HUES6 (cell line): ENCODE results near the gene C14orf132.

ENCODE experiments used
- H3K27ac ChIP-seq: 2 replicates; pipeline ENCODE4 v1.7.0; 2013; ENCODE audit warnings: low read depth, mild to moderate bottlenecking, low read length, inconsistent platforms
- H3K27me3 ChIP-seq: 2 replicates; pipeline ENCODE4 v1.6.1; 2013; ENCODE audit warnings: low read length; ENCODE audit not compliant: control insufficient read depth, insufficient read depth
- H3K36me3 ChIP-seq: 2 replicates; pipeline ENCODE4 v1.6.1; 2013; ENCODE audit warnings: low read length; ENCODE audit not compliant: control insufficient read depth, insufficient read depth
- H3K4me1 ChIP-seq: 2 replicates; pipeline ENCODE4 v1.6.1; 2013; ENCODE audit warnings: low read length; ENCODE audit not compliant: control insufficient read depth, insufficient read depth
- H3K4me3 ChIP-seq: 2 replicates; pipeline ENCODE4 v1.5.1; 2013; ENCODE audit warnings: low read depth, low read length
- H3K9ac ChIP-seq: one replicate; pipeline ENCODE4 v1.6.1; 2013; ENCODE audit warnings: mild to moderate bottlenecking, low read length
- H3K9me3 ChIP-seq: 2 replicates; pipeline ENCODE4 v1.6.1; 2013; ENCODE audit warnings: low read depth, low read length; ENCODE audit not compliant: control insufficient read depth, insufficient read depth

Gene C14orf132

GRCh38 chr14:96094211-96094610 is 55.0 kb downstream of the C14orf132 start:
- H3K27me3 ChIP-seq: no peaks in the 10 kb centered on the region
- no peak overlapping the region for H3K4me3 ChIP-seq
- peaks cover 21% of the 10 kb centered on the region for H3K4me1 ChIP-seq
- no peak overlapping the region for H3K9ac ChIP-seq
- H3K27ac ChIP-seq: no peak overlapping the region
- H3K9me3 ChIP-seq: no peaks in the 10 kb centered on the region
- peaks cover 2% of the 10 kb centered on the region; the same call in 1 of the 2 replicates for H3K36me3 ChIP-seq

- H3K9me3 ChIP-seq: no peaks in the 10 kb centered on the region
- H3K36me3 ChIP-seq: no peaks in the 10 kb centered on the region
- H3K4me3 ChIP-seq: no peak overlapping the region
- no peaks in the 10 kb centered on the region for H3K27me3 ChIP-seq
- H3K4me1 ChIP-seq: peaks cover 21% of the 10 kb centered on the region
- H3K9ac ChIP-seq: no peak overlapping the region
- no peak overlapping the region for H3K27ac ChIP-seq
These were observed 55.5 kb downstream of the C14orf132 start for GRCh38 chr14:96094656-96095055.

GRCh38 chr14:96095058-96095457 is 55.9 kb downstream of the C14orf132 start:
- H3K27me3 ChIP-seq: no peaks in the 10 kb centered on the region
- H3K4me3 ChIP-seq: no peak overlapping the region
- H3K9ac ChIP-seq: no peak overlapping the region
- H3K9me3 ChIP-seq: no peaks in the 10 kb centered on the region
- H3K36me3 ChIP-seq: no peaks in the 10 kb centered on the region
- no peak overlapping the region for H3K27ac ChIP-seq
- peaks cover 21% of the 10 kb centered on the region for H3K4me1 ChIP-seq

- Histone ChIP-seq H3K4me3 (no peak overlapping the region), H3K27ac (no peak overlapping the region), H3K36me3 (no peaks in the 10 kb centered on the region), H3K4me1 (peaks cover 15% of the 10 kb centered on the region), H3K9ac (no peak overlapping the region), H3K27me3 (no peaks in the 10 kb centered on the region), H3K9me3 (no peaks in the 10 kb centered on the region)
These were observed 56.7 kb downstream of the C14orf132 start for GRCh38 chr14:96095581-96096476.

GRCh38 chr14:96096639-96097610 is 57.8 kb downstream of the C14orf132 start:
- no peak overlapping the region for H3K4me3 ChIP-seq
- H3K27me3 ChIP-seq: no peaks in the 10 kb centered on the region
- no peak overlapping the region for H3K9ac ChIP-seq
- H3K9me3 ChIP-seq: no peaks in the 10 kb centered on the region
- H3K4me1 ChIP-seq: peaks cover 15% of the 10 kb centered on the region
- no peak overlapping the region for H3K27ac ChIP-seq
- H3K36me3 ChIP-seq: no peaks in the 10 kb centered on the region

- H3K9ac ChIP-seq: no peak overlapping the region
These were observed 58.6 kb downstream of the C14orf132 start for GRCh38 chr14:96097752-96098151.

GRCh38 chr14:96098309-96098998 is 59.3 kb downstream of the C14orf132 start:
- no peak overlapping the region for H3K4me3 ChIP-seq
- H3K4me1 ChIP-seq: peaks cover 15% of the 10 kb centered on the region
- H3K27me3 ChIP-seq: no peaks in the 10 kb centered on the region
- no peaks in the 10 kb centered on the region for H3K36me3 ChIP-seq
- H3K9me3 ChIP-seq: no peaks in the 10 kb centered on the region
- no peak overlapping the region for H3K9ac ChIP-seq
- no peak overlapping the region for H3K27ac ChIP-seq

More at GRCh38 chr14:96097752-96098151, 58.6 kb downstream of the C14orf132 start:
- Histone ChIP-seq H3K27ac (no peak overlapping the region), H3K36me3 (no peaks in the 10 kb centered on the region), H3K4me3 (no peak overlapping the region), H3K4me1 (peaks cover 15% of the 10 kb centered on the region), H3K27me3 (no peaks in the 10 kb centered on the region), H3K9me3 (no peaks in the 10 kb centered on the region)

GRCh38 chr14:96098999-96099335 is 59.8 kb downstream of the C14orf132 start:
- H3K36me3 ChIP-seq: no peaks in the 10 kb centered on the region
- H3K27ac ChIP-seq: no peak overlapping the region
- H3K9me3 ChIP-seq: peaks cover 2% of the 10 kb centered on the region; the same call in 1 of the 2 replicates
- H3K27me3 ChIP-seq: no peaks in the 10 kb centered on the region
- peaks cover 15% of the 10 kb centered on the region for H3K4me1 ChIP-seq
- H3K4me3 ChIP-seq: no peak overlapping the region
- no peak overlapping the region for H3K9ac ChIP-seq

- Histone ChIP-seq H3K36me3 (no peaks in the 10 kb centered on the region), H3K9me3 (peaks cover 4% of the 10 kb centered on the region), H3K9ac (no peak overlapping the region), H3K4me1 (peaks cover 11% of the 10 kb centered on the region), H3K4me3 (no peak overlapping the region), H3K27me3 (no peaks in the 10 kb centered on the region), H3K27ac (no peak overlapping the region)
These were observed 61.3 kb downstream of the C14orf132 start for GRCh38 chr14:96100161-96101064.
